ENCODE results near the gene JAK3.

DNA sequence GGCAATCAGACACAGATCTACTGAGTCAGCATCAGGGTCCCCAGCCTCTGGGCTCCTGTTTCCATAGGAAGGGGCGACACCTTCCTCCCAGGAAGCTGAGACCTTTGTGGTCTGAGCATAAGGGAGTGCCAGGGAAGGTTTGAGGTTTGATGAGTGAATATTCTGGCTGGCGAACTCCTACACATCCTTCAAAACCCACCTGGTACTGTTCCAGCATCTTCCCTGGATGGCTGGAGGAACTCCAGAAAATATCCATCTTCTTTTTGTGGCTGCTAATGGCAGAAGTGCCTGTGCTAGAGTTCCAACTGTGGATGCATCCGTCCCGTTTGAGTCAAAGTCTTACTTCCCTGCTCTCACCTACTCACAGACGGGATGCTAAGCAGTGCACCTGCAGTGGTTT is 35.7 kb downstream of the JAK3 start:
- TF ChIP-seq, protein P1, sequence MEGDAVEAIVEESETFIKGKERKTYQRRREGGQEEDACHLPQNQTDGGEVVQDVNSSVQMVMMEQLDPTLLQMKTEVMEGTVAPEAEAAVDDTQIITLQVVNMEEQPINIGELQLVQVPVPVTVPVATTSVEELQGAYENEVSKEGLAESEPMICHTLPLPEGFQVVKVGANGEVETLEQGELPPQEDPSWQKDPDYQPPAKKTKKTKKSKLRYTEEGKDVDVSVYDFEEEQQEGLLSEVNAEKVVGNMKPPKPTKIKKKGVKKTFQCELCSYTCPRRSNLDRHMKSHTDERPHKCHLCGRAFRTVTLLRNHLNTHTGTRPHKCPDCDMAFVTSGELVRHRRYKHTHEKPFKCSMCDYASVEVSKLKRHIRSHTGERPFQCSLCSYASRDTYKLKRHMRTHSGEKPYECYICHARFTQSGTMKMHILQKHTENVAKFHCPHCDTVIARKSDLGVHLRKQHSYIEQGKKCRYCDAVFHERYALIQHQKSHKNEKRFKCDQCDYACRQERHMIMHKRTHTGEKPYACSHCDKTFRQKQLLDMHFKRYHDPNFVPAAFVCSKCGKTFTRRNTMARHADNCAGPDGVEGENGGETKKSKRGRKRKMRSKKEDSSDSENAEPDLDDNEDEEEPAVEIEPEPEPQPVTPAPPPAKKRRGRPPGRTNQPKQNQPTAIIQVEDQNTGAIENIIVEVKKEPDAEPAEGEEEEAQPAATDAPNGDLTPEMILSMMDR (conservative IDR thresholded peaks at IDR 0.05 in 1 of 2, IDR thresholded peaks at IDR 0.05 in 1 of 2; ENCODE audit: low read depth in 1 of 2, low read length in 2 of 2): no peak
- no peak for TF ChIP-seq EZH2 (IDR thresholded peaks at IDR 0.05; ENCODE audit: low read length, missing control alignments)
